K562 (cell line): ENCODE data around the gene EIF3K. TPM values are rescaled to one million over a fixed set of nuclear protein-coding genes. Genes with fewer than 3 reads are reported as not detected.
A peak's percentile ranks its signal among the peaks of the same experiment; 100 is the strongest.

ENCODE experiments used
- ATAC-seq: fragments of 200-7000 bp; cut with Tn5 transposase; 3 replicates; pipeline ENCODE4 v1.9.1; 2020; ENCODE audit warnings: moderate library complexity
- BruUV-seq: library from RNA; stranded (reverse); fragments of 400-500 nt; replicated peaks from 2 replicates; lab custom pipeline; 2021; lab: Mats Ljungman, UMichigan
- CTCF ChIA-PET: fragments of 300-600 bp; formaldehyde crosslinking; extraction: SDS; loops from one replicate; lab custom pipeline; 2021; ENCODE audit warnings: low intra/inter-chr PET ratio; lab: Yijun Ruan, JAX
- POLR2A ChIA-PET: fragments of 300-600, 350-650 bp; sonication (Branson Sonifier 250); formaldehyde crosslinking; extraction: SDS; loops from one replicate; lab custom pipeline; 2021; ENCODE audit warnings: antibody characterized with exemption, inconsistent platforms; lab: Yijun Ruan, JAX
- DNase-seq, 4 experiments: peaks; one replicate each; pipeline versions ENCODE4 v3.0.0 to v3.0.0-alpha.2; 2011 to 2018; ENCODE audit warnings: low spot score in 3 of 4, mixed read lengths in 3 of 4; ENCODE audit errors: extremely low read depth in 1 of 4
- FAIRE-seq: peaks from 2 replicates; lab custom pipeline; 2011; peaks lifted over from hg19 to GRCh38; lab: Jason Lieb, UNC
- H2AFZ ChIP-seq: 2 replicates; pipeline ENCODE4 v1.6.0; 2011; ENCODE audit warnings: low read depth, low read length, control low read depth, inconsistent platforms
- H3K27ac ChIP-seq: fragments of 200-600 bp; 3 replicates; pipeline ENCODE4 v1.8.0; 2011; ENCODE audit warnings: low read depth, mild to moderate bottlenecking, control low read depth, inconsistent platforms, low read length, moderate library complexity, mixed read lengths; ENCODE audit errors: extremely low read depth
- H3K27me3 ChIP-seq, 2 experiments: fragments of 300-600 bp in 1 of 2; 2 replicates in 1 of 2; 3 replicates in 1 of 2; pipeline versions ENCODE4 v1.6.0 to v1.8.0; 2011; ENCODE audit warnings: inconsistent platforms in 2 of 2, low read length in 2 of 2, mild to moderate bottlenecking in 1 of 2, mixed read lengths in 1 of 2, moderate library complexity in 1 of 2; ENCODE audit not compliant: control insufficient read depth in 2 of 2, insufficient read depth in 2 of 2
- H3K36me3 ChIP-seq: fragments of 300-600 bp; 3 replicates; pipeline ENCODE4 v1.8.0; 2011; ENCODE audit warnings: mild to moderate bottlenecking, low read length, inconsistent platforms; ENCODE audit not compliant: control insufficient read depth, insufficient read depth
- H3K4me1 ChIP-seq, 2 experiments: fragments of 200-600 bp in 1 of 2; replicated peaks in 1 of 2; 2 replicates in 1 of 2; 3 replicates in 1 of 2; pipeline versions ENCODE4 v1.5.1 to v1.8.0; 2011; ENCODE audit warnings: inconsistent platforms in 2 of 2, low read length in 2 of 2, mild to moderate bottlenecking in 1 of 2, mixed read lengths in 1 of 2, moderate library complexity in 1 of 2; ENCODE audit not compliant: control insufficient read depth in 2 of 2, insufficient read depth in 2 of 2
- H3K4me2 ChIP-seq: 2 replicates; pipeline ENCODE4 v1.6.1; 2011; ENCODE audit warnings: low read length, control low read depth, inconsistent platforms, mixed read lengths; ENCODE audit not compliant: insufficient read depth
- H3K4me3 ChIP-seq: fragments of 200-600 bp; sonication (generic), shearing (Covaris generic); 2 replicates; pipeline ENCODE4 v1.5.1; 2016; ENCODE audit warnings: control low read depth, inconsistent platforms
- H3K79me2 ChIP-seq: fragments of 200-600 bp; 3 replicates; pipeline ENCODE4 v1.8.0; 2011; ENCODE audit warnings: low read length, inconsistent platforms; ENCODE audit not compliant: control insufficient read depth, insufficient read depth
- H3K9ac ChIP-seq, 2 experiments: 2 replicates each; pipeline versions ENCODE4 v1.6.0 to v1.6.1; 2011; ENCODE audit warnings: low read depth in 2 of 2, low read length in 2 of 2, control low read depth in 1 of 2, inconsistent platforms in 1 of 2, mild to moderate bottlenecking in 1 of 2, mixed read lengths in 1 of 2; ENCODE audit not compliant: insufficient read depth in 1 of 2
- H3K9me1 ChIP-seq: one replicate; pipeline ENCODE4 v1.6.0; 2011; ENCODE audit warnings: inconsistent platforms, mild to moderate bottlenecking, low read length, moderate library complexity; ENCODE audit not compliant: control insufficient read depth, insufficient read depth
- H3K9me3 ChIP-seq: replicated peaks from 2 replicates; pipeline ENCODE4 v1.5.1; 2011; ENCODE audit warnings: low read depth, low read length, inconsistent platforms; ENCODE audit not compliant: control insufficient read depth, insufficient read depth
- H4K20me1 ChIP-seq: replicated peaks from 2 replicates; pipeline ENCODE4 v1.6.1; 2011; ENCODE audit warnings: low read length, inconsistent platforms, mixed read lengths; ENCODE audit not compliant: control insufficient read depth, insufficient read depth
- KDM1A ChIP-seq, 2 experiments: fragments of 450-650 bp; IDR thresholded peaks; 2 replicates each; pipeline ENCODE4 v1.6.1; 2016; ENCODE audit warnings: mild to moderate bottlenecking in 2 of 2
- SMARCA4 ChIP-seq: fragments of 450-650 bp; IDR thresholded peaks from 2 replicates; pipeline ENCODE4 v1.6.1; 2016
- THAP7 ChIP-seq: fragments of 250-450 bp; sonication (Bioruptor Pico); IDR thresholded peaks from 2 replicates; pipeline ENCODE4 v1.5.0; 2021
- WGBS: fragments of 100-300 bp; shearing (Covaris generic); methylation state at CpG from one replicate; pipeline ENCODE4 v1.1.6; 2016; ENCODE audit warnings: low coverage, mixed read lengths; ENCODE audit not compliant: insufficient coverage; ENCODE audit errors: missing lambda C conversion rate; 5-methylcytosine and 5-hydroxymethylcytosine counted together
- in situ Hi-C: fragments of 300-500 bp; cut with MboI; formaldehyde crosslinking; loops from 4 replicates; pipeline ENCODE4 v1.15.0; 2018; ENCODE audit warnings: inconsistent platforms, mixed read lengths
- intact Hi-C: fragments of 100-400 bp; cut with micrococcal nuclease; formaldehyde crosslinking; loops from 2 replicates; pipeline ENCODE4 v1.14.2; 2022
- polyA plus RNA-seq, 8 experiments: library from polyadenylated mRNA; depleted of rRNA in 4 of 8; stranded (reverse) in 5 of 8; unstranded in 3 of 8; fragments of >200 nt; fragmentation: Nextera tagmentation in 2 of 8; fragmentation: Illumina TruSeq in 1 of 8; extraction: Ambion mirVana in 2 of 8; extraction: Trizol in 1 of 8; gene quantifications; 2 replicates each; pipeline versions ENCODE4 v1.2.1 to v1.2.3, GENCODE V29; 2011 to 2014; ENCODE audit warnings: inconsistent platforms in 1 of 8, missing spikeins in 1 of 8
- total RNA-seq, 7 experiments: library from RNA; depleted of rRNA in 6 of 7; stranded (reverse); fragments of >200 nt in 6 of 7; fragmentation: Illumina TruSeq in 2 of 7; extraction: Trizol in 2 of 7; gene quantifications; 2 replicates each; pipeline versions ENCODE4 v1.2.1 to v1.2.3, GENCODE V29; 2011 to 2021; ENCODE audit warnings: low replicate concordance in 1 of 7
- TF ChIP-seq, protein P1 (sequence below): sonication (generic); formaldehyde crosslinking; IDR thresholded peaks from 2 replicates; pipeline ENCODE4 v1.8.1; 2022; ENCODE audit warnings: missing genetic modification reagents

EIF3K gene
- total and polyA plus RNA-seq, 9 of the 15 experiments (the other 6 are each of a cell fraction or from before 2014, with no cell fraction given), result 387 to 1,827 (median 733) TPM

- H3K9ac ChIP-seq, result no peak overlapping the region
- DNase-seq (no peak), FAIRE-seq (no peak), ATAC-seq (no peak)
- H4K20me1 ChIP-seq, result peaks cover 41% of the 10 kb centered on the region
- H3K79me2 ChIP-seq, result peaks cover 100% of the 10 kb centered on the region
- no peak overlapping the region for H2AFZ ChIP-seq
- H3K27ac ChIP-seq, result no peak overlapping the region
- H3K36me3 ChIP-seq, result peaks cover 70% of the 10 kb centered on the region
- H3K4me1 ChIP-seq, result peaks cover 30 to 57% of the 10 kb centered on the region in 2 experiments
- no peaks in the 10 kb centered on the region for H3K9me3 ChIP-seq
- H3K9me1 ChIP-seq, result peaks cover 3% of the 10 kb centered on the region
- no peak overlapping the region for H3K4me2 ChIP-seq
- intact Hi-C loops (loop anchor here (1.0 to 5.0 kb wide), 2 partner anchors 20 to 33 kb away; no protein-coding TSS in a partner anchor), in situ Hi-C loops (no loop called here)
- TF ChIP-seq, protein P1, sequence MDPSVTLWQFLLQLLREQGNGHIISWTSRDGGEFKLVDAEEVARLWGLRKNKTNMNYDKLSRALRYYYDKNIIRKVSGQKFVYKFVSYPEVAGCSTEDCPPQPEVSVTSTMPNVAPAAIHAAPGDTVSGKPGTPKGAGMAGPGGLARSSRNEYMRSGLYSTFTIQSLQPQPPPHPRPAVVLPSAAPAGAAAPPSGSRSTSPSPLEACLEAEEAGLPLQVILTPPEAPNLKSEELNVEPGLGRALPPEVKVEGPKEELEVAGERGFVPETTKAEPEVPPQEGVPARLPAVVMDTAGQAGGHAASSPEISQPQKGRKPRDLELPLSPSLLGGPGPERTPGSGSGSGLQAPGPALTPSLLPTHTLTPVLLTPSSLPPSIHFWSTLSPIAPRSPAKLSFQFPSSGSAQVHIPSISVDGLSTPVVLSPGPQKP (CRISPR knock-in tag), result no peak
- TF ChIP-seq THAP7 (CRISPR knock-in tag) (no peak), KDM1A (IDR thresholded peaks at IDR 0.05) (peak; percentile 53 to 69; a peak in 3 of 4 replicates), SMARCA4 (no peak)
- WGBS, result 39% methylated on average over 5 of the region's 6 CpGs
- no peaks in the 10 kb centered on the region for H3K27me3 ChIP-seq
- ChIA-PET CTCF (interaction anchor here (0.6 kb wide), 1 partner anchor 243 kb away, joined by 3 read pairs; no protein-coding TSS in a partner anchor), POLR2A (interaction anchor here (3.2 kb wide), 1 partner anchor 14 kb away, joined by 20 read pairs; no protein-coding TSS in a partner anchor)
- no peak overlapping the region for H3K4me3 ChIP-seq
- BruUV-seq, result no TSS peak
Measured at GRCh38 chr19:38654628-38655055, 35.7 kb downstream of the EIF3K start.
